ENCODE data around the gene CX3CL1. TPM values are rescaled to one million over a fixed set of nuclear protein-coding genes. Genes with fewer than 3 reads are reported as not detected.

CX3CL1 gene
- total RNA-seq, 1 experiment from 2014 or later, result not detected

DNA sequence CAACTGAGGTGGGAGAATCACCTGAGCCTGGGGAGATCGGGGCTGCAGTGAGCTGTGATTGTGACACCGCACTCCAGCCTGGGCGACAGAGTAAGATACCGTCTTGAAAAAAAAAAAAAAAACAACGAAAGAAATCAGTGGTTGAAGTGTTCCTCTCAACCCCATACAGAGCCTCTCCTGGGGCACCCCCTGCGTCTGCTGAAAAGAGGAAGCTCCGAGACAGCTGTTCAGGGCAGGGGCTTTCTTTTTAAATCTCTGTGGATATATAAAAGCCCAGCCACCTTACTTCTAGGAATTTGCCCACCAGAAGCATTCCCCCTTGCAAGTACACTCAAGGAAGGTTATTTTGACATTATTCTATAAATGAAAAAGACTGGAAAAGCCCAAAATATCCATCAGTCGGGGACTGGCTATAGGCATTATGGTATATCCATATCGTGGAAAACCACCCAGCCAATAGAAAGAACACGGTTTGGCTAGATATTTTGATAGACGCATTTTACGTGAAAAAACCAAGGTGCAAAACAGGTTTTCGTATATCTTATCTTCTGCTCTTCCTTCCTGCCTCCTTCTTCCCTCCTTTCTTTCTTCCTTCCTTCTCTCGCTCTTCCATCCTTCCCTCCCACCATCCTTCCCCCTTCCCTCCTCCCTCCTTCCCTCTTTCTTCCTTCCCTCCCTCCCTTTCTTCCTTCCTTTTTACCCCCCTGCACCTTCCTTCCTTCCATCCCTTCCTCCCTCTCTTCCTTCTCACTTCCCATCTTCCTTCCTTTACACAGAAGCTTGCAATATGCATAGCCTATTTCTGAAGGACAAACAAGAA lies 22.9 kb upstream of the CX3CL1 start:
- Histone ChIP-seq H3K79me2 (ENCODE audit: low read length) (no peaks in the 10 kb centered on the region), H3K9ac (ENCODE audit: low read length) (no peak overlapping the region), H3K9me3 (ENCODE audit: low read length) (no peaks in the 10 kb centered on the region), H4K20me1 (ENCODE audit: low read length) (no peaks in the 10 kb centered on the region), H3F3A (ENCODE audit: low read length, unreplicated experiment) (no peaks in the 10 kb centered on the region), H3K27ac (ENCODE audit: low read length) (no peak overlapping the region), H3K36me3 (ENCODE audit: low read depth, low read length) (no peaks in the 10 kb centered on the region), H2AFZ (ENCODE audit: low read length) (no peak overlapping the region), H3K9me2 (replicated peaks; ENCODE audit: low read length) (no peaks in the 10 kb centered on the region), H3K27me3 (ENCODE audit: low read length) (no peaks in the 10 kb centered on the region), H3K4me2 (ENCODE audit: low read length) (no peak overlapping the region), H3K4me1 (ENCODE audit: insufficient read depth, low read length) (no peaks in the 10 kb centered on the region), H3K4me3 (ENCODE audit: low read length) (no peak overlapping the region)
- DNase-seq (no peak), ATAC-seq (no peak)
- TF ChIP-seq EZH2 (IDR thresholded peaks at IDR 0.05; ENCODE audit: low read length, unreplicated experiment), result no peak
- no peak for TF ChIP-seq EZH2phosphoT487 (IDR thresholded peaks at IDR 0.05; ENCODE audit: borderline replicate concordance, low read length)
- TF ChIP-seq, protein P1, sequence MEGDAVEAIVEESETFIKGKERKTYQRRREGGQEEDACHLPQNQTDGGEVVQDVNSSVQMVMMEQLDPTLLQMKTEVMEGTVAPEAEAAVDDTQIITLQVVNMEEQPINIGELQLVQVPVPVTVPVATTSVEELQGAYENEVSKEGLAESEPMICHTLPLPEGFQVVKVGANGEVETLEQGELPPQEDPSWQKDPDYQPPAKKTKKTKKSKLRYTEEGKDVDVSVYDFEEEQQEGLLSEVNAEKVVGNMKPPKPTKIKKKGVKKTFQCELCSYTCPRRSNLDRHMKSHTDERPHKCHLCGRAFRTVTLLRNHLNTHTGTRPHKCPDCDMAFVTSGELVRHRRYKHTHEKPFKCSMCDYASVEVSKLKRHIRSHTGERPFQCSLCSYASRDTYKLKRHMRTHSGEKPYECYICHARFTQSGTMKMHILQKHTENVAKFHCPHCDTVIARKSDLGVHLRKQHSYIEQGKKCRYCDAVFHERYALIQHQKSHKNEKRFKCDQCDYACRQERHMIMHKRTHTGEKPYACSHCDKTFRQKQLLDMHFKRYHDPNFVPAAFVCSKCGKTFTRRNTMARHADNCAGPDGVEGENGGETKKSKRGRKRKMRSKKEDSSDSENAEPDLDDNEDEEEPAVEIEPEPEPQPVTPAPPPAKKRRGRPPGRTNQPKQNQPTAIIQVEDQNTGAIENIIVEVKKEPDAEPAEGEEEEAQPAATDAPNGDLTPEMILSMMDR (conservative IDR thresholded peaks at IDR 0.05; ENCODE audit: low read depth, low read length), result no peak
- BruUV-seq (replicated peaks), result no TSS peak
- ChIA-PET POLR2A (ENCODE audit: unreplicated experiment) (no interaction called here), CTCF (no interaction called here)
- intact Hi-C loops (cut with micrococcal nuclease), result no loop called here

DNA sequence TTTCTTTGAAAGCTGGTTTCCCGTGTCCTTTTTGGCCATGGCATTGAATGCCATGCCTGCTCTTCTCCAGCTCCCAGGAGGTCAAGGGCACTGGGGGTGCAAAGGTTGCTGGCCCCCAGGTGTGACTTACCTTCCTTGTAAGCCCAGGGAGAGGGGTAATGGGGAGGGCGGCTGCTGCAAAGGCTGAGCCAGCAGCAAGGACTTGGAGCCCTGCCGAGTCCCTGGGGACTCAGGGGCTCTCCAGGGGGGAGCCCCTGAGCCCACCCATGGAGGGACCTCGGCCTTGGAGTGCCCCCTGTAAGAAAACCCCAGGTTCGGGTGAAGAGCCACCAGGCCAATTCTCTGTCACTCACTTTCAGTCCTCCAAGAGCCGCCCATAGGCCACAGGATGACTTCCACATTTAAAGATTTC lies 19.6 kb upstream of the CX3CL1 start:
- BruUV-seq (replicated peaks), result no TSS peak
- CTCF ChIA-PET, result no interaction called here

More for the DNA sequence above, 19.6 kb upstream of the CX3CL1 start:
- H4K20me1 ChIP-seq (ENCODE audit: low read length), result no peaks in the 10 kb centered on the region
- H3K9me3 ChIP-seq (ENCODE audit: low read length), result no peaks in the 10 kb centered on the region
- no peak overlapping the region for H3K4me3 ChIP-seq (ENCODE audit: low read length)
- no peak for ATAC-seq
- H3K36me3 ChIP-seq (ENCODE audit: low read depth, low read length), result no peaks in the 10 kb centered on the region
- H3K9me2 ChIP-seq (replicated peaks; ENCODE audit: low read length), result no peaks in the 10 kb centered on the region
- intact Hi-C loops (cut with micrococcal nuclease), result no loop called here
- no peak for DNase-seq
- no peak overlapping the region for H3K4me2 ChIP-seq (ENCODE audit: low read length)
- POLR2A ChIA-PET (ENCODE audit: unreplicated experiment), result no interaction called here
- H3K27me3 ChIP-seq (ENCODE audit: low read length), result no peaks in the 10 kb centered on the region
- no peaks in the 10 kb centered on the region for H3K4me1 ChIP-seq (ENCODE audit: insufficient read depth, low read length)
- TF ChIP-seq, protein P1 (conservative IDR thresholded peaks at IDR 0.05; ENCODE audit: low read depth, low read length), result no peak
- TF ChIP-seq EZH2phosphoT487 (IDR thresholded peaks at IDR 0.05; ENCODE audit: borderline replicate concordance, low read length) (no peak), EZH2 (IDR thresholded peaks at IDR 0.05; ENCODE audit: low read length, unreplicated experiment) (no peak)
- H3F3A ChIP-seq (ENCODE audit: low read length, unreplicated experiment), result no peaks in the 10 kb centered on the region
- H2AFZ ChIP-seq (ENCODE audit: low read length), result no peak overlapping the region
- H3K9ac ChIP-seq (ENCODE audit: low read length), result no peak overlapping the region
- no peaks in the 10 kb centered on the region for H3K79me2 ChIP-seq (ENCODE audit: low read length)
- H3K27ac ChIP-seq (ENCODE audit: low read length), result no peak overlapping the region
